WTC11 (cell line): ENCODE measurements around the gene DCHS2. TPM values are rescaled to one million over a fixed set of nuclear protein-coding genes. Genes with fewer than 3 reads are reported as not detected.

Experiments
- ATAC-seq: fragments of 200-7000 bp; cut with Tn5 transposase; 2 replicates; pipeline ENCODE4 v1.10.0; 2021; ENCODE audit warnings: mild to moderate bottlenecking, moderate library complexity
- CTCF ChIA-PET: fragments of 300-600 bp; sonication (Branson Sonifier 250); formaldehyde crosslinking; loops from one replicate; lab custom pipeline; 2021; ENCODE audit warnings: antibody characterized with exemption; lab: Charles Lee
- POLR2A ChIA-PET: fragments of 350-600 bp; sonication (Branson Sonifier 250); formaldehyde crosslinking; loops from one replicate; lab custom pipeline; 2021; ENCODE audit warnings: antibody characterized with exemption; lab: Charles Lee
- DNase-seq: peaks from one replicate; pipeline ENCODE4 v3.0.0; 2021; ENCODE audit warnings: low spot score
- H3K27ac Mint-ChIP-seq: 2 replicates; pipeline ENCODE4 v1.8.0; 2021; ENCODE audit warnings: mixed read lengths
- H3K27me3 Mint-ChIP-seq: 2 replicates; pipeline ENCODE4 v1.8.0; 2021; ENCODE audit warnings: low read depth, mild to moderate bottlenecking, moderate library complexity, mixed read lengths
- H3K36me3 Mint-ChIP-seq: 2 replicates; pipeline ENCODE4 v1.8.0; 2021; ENCODE audit warnings: mixed read lengths
- H3K4me1 Mint-ChIP-seq: 2 replicates; pipeline ENCODE4 v1.8.0; 2022; ENCODE audit warnings: mixed read lengths
- H3K4me3 Mint-ChIP-seq: 2 replicates; pipeline ENCODE4 v1.8.0; 2021; ENCODE audit warnings: mild to moderate bottlenecking, moderate library complexity, mixed read lengths
- H3K9me3 Mint-ChIP-seq: 2 replicates; pipeline ENCODE4 v1.8.0; 2021; ENCODE audit warnings: mixed read lengths
- E2F5 ChIP-seq: sonication (generic); formaldehyde crosslinking; IDR thresholded peaks from 2 replicates; pipeline ENCODE4 v1.8.1; 2022; ENCODE audit warnings: mild to moderate bottlenecking, moderate library complexity, missing genetic modification reagents
- FOXP4 ChIP-seq: sonication (generic); formaldehyde crosslinking; IDR thresholded peaks from 2 replicates; pipeline ENCODE4 v1.8.0; 2022; ENCODE audit warnings: mild to moderate bottlenecking, missing genetic modification reagents
- HMGXB4 ChIP-seq: sonication (generic); formaldehyde crosslinking; IDR thresholded peaks from 2 replicates; pipeline ENCODE4 v1.8.1; 2023; ENCODE audit warnings: mild to moderate bottlenecking, moderate library complexity, missing genetic modification reagents
- IRF1 ChIP-seq: sonication (generic); formaldehyde crosslinking; IDR thresholded peaks from 2 replicates; pipeline ENCODE4 v1.8.0; 2023; ENCODE audit warnings: missing genetic modification reagents
- NFYB ChIP-seq: sonication (generic); formaldehyde crosslinking; conservative IDR thresholded peaks from 2 replicates; pipeline ENCODE4 v1.8.0; 2022; ENCODE audit warnings: low read depth, missing genetic modification reagents
- NR1H2 ChIP-seq: sonication (generic); formaldehyde crosslinking; IDR thresholded peaks from 2 replicates; pipeline ENCODE4 v1.9.0; 2021; ENCODE audit warnings: mild to moderate bottlenecking, moderate library complexity, missing genetic modification reagents
- SP1 ChIP-seq: sonication (generic); formaldehyde crosslinking; conservative IDR thresholded peaks from 2 replicates; pipeline ENCODE4 v1.8.1; 2022; ENCODE audit warnings: missing genetic modification reagents
- TEAD4 ChIP-seq: sonication (generic); formaldehyde crosslinking; IDR thresholded peaks from 2 replicates; pipeline ENCODE4 v1.8.0; 2022; ENCODE audit warnings: mild to moderate bottlenecking, missing genetic modification reagents
- USF2 ChIP-seq: sonication (generic); formaldehyde crosslinking; IDR thresholded peaks from 2 replicates; pipeline ENCODE4 v1.8.1; 2023; ENCODE audit warnings: mild to moderate bottlenecking, missing genetic modification reagents, moderate library complexity
- ZNF219 ChIP-seq: sonication (generic); formaldehyde crosslinking; IDR thresholded peaks from 2 replicates; pipeline ENCODE4 v1.8.0; 2023; ENCODE audit warnings: missing genetic modification reagents, mild to moderate bottlenecking, borderline replicate concordance
- ZNF263 ChIP-seq: sonication (generic); formaldehyde crosslinking; IDR thresholded peaks from 2 replicates; pipeline ENCODE4 v1.8.1; 2022; ENCODE audit warnings: low read depth, mild to moderate bottlenecking, moderate library complexity, missing genetic modification reagents
- ZNF317 ChIP-seq: sonication (generic); formaldehyde crosslinking; IDR thresholded peaks from 2 replicates; pipeline ENCODE4 v1.8.1; 2023; ENCODE audit warnings: low read depth, mild to moderate bottlenecking, moderate library complexity, missing genetic modification reagents, borderline replicate concordance
- ZNF416 ChIP-seq: fragments of 250-450 bp; sonication (Bioruptor Pico); IDR thresholded peaks from 2 replicates; pipeline ENCODE4 v1.9.0; 2021; ENCODE audit warnings: mild to moderate bottlenecking, inconsistent platforms
- ZSCAN18 ChIP-seq: fragments of 250-450 bp; sonication (Bioruptor Pico); IDR thresholded peaks from 2 replicates; pipeline ENCODE4 v2.1.2; 2022; ENCODE audit warnings: mild to moderate bottlenecking, moderate library complexity
- total RNA-seq: library from RNA; stranded (reverse); gene quantifications from 3 replicates; pipeline ENCODE4 v1.2.3, GENCODE V29; 2021

The DCHS2 gene
- total RNA-seq, 1 experiment from 2014 or later = 1.3 TPM

GRCh38 chr4:154332681-154333421 is 158.7 kb downstream of the DCHS2 start (continued):
- TF ChIP-seq FOXP4 (CRISPR knock-in tag) (0 out of 2 replicates have a peak, but pooled peaks have one; percentile 45), E2F5 (CRISPR knock-in tag) (no peak), ZNF416 (no peak), NFYB (CRISPR knock-in tag) (no peak), IRF1 (CRISPR knock-in tag) (0 out of 2 replicates have a peak, but pooled peaks have one; percentile 50), SP1 (no peak), ZNF219 (no peak), HMGXB4 (no peak), ZNF317 (CRISPR knock-in tag) (0 out of 2 replicates have a peak, but pooled peaks have one; percentile 15)

- Mint-ChIP-seq H3K4me1 (peaks cover 12% of the 10 kb centered on the region), H3K36me3 (no peaks in the 10 kb centered on the region), H3K9me3 (peaks cover 6% of the 10 kb centered on the region), H3K27me3 (peaks cover 28% of the 10 kb centered on the region), H3K4me3 (no peak overlapping the region), H3K27ac (no peak overlapping the region)
- ChIA-PET POLR2A (no interaction called here), CTCF (interaction anchor here (1.2 to 2.5 kb wide), 3 partner anchors 15 to 176 kb away, joined by 4 to 9 read pairs (median 6); no protein-coding TSS in a partner anchor)
- no peak for ATAC-seq
- TF ChIP-seq USF2 (no peak), NR1H2 (CRISPR knock-in tag) (no peak), ZNF263 (CRISPR knock-in tag) (no peak), IRF1 (CRISPR knock-in tag) (no peak), FOXP4 (CRISPR knock-in tag) (no peak), ZSCAN18 (CRISPR knock-in tag) (no peak), TEAD4 (CRISPR knock-in tag) (no peak)
- no peak for DNase-seq
Observed at GRCh38 chr4:154329939-154330338, 161.7 kb downstream of the DCHS2 start.
